Progenitor cell of endocrine pancreas (in vitro differentiated cells): ENCODE measurements around the gene AMH. TPM values are rescaled to one million over a fixed set of nuclear protein-coding genes. Genes with fewer than 3 reads are reported as not detected.

Source experiments
- DNase-seq: peaks from one replicate; pipeline ENCODE4 v3.0.0; 2021; ENCODE audit warnings: low spot score; ENCODE audit not compliant: unreplicated experiment
- H3K27ac Mint-ChIP-seq: 2 replicates; pipeline ENCODE4 v1.8.0; 2021; ENCODE audit warnings: mild to moderate bottlenecking, moderate library complexity, mixed read lengths
- H3K27me3 Mint-ChIP-seq: 2 replicates; pipeline ENCODE4 v1.8.0; 2021; ENCODE audit warnings: mixed read lengths
- H3K36me3 Mint-ChIP-seq: 2 replicates; pipeline ENCODE4 v1.8.0; 2022; ENCODE audit warnings: mixed read lengths; ENCODE audit not compliant: insufficient read depth
- H3K4me1 Mint-ChIP-seq: 2 replicates; pipeline ENCODE4 v1.8.0; 2021; ENCODE audit warnings: low read depth, mixed read lengths
- H3K4me3 Mint-ChIP-seq: 2 replicates; pipeline ENCODE4 v1.8.0; 2021; ENCODE audit warnings: low read depth, mild to moderate bottlenecking, moderate library complexity, mixed read lengths
- H3K9me3 Mint-ChIP-seq: 2 replicates; pipeline ENCODE4 v1.8.0; 2021; ENCODE audit warnings: low read depth, mixed read lengths
- CTCF ChIP-seq: fragments of 200-600 bp; sonication (generic); IDR thresholded peaks from one replicate; pipeline ENCODE4 v1.5.0; 2021; ENCODE audit warnings: antibody characterized with exemption, mild to moderate bottlenecking; ENCODE audit not compliant: unreplicated experiment
- total RNA-seq: library from RNA; stranded (reverse); gene quantifications from 2 replicates; pipeline ENCODE4 v1.2.1, GENCODE V29; 2021

AMH gene
- total RNA-seq, 1 donor from 2014 or later = 58.4 TPM

- no peak overlapping the region for H3K4me3 Mint-ChIP-seq
- no peak overlapping the region for H3K27ac Mint-ChIP-seq
- DNase-seq = no peak
- no peak for TF ChIP-seq CTCF
- no peaks in the 10 kb centered on the region for H3K27me3 Mint-ChIP-seq
- no peaks in the 10 kb centered on the region for H3K4me1 Mint-ChIP-seq
- H3K9me3 Mint-ChIP-seq = no peaks in the 10 kb centered on the region
- H3K36me3 Mint-ChIP-seq = peaks cover 5% of the 10 kb centered on the region
These were observed 25.7 kb upstream of the AMH start for GRCh38 chr19:2223391-2223790.

- Mint-ChIP-seq H3K4me1 (no peaks in the 10 kb centered on the region), H3K27ac (peak overlapping the region; percentile 49), H3K36me3 (peaks cover 5% of the 10 kb centered on the region), H3K9me3 (no peaks in the 10 kb centered on the region), H3K27me3 (no peaks in the 10 kb centered on the region), H3K4me3 (no peak overlapping the region)
- no peak for DNase-seq
- TF ChIP-seq CTCF = no peak
These were observed 25.2 kb upstream of the AMH start for GRCh38 chr19:2223959-2224358.

GRCh38 chr19:2224754-2225349 is 24.3 kb upstream of the AMH start:
- H3K27me3 Mint-ChIP-seq = no peaks in the 10 kb centered on the region
- H3K4me3 Mint-ChIP-seq = no peak overlapping the region
- no peaks in the 10 kb centered on the region for H3K4me1 Mint-ChIP-seq
- no peak for TF ChIP-seq CTCF
- no peak overlapping the region for H3K27ac Mint-ChIP-seq
- no peak for DNase-seq
- no peaks in the 10 kb centered on the region for H3K9me3 Mint-ChIP-seq
- peaks cover 5% of the 10 kb centered on the region for H3K36me3 Mint-ChIP-seq

- H3K27me3 Mint-ChIP-seq = no peaks in the 10 kb centered on the region
- no peak overlapping the region for H3K4me3 Mint-ChIP-seq
- H3K9me3 Mint-ChIP-seq = no peaks in the 10 kb centered on the region
- H3K27ac Mint-ChIP-seq = no peak overlapping the region
- peaks cover 6% of the 10 kb centered on the region for H3K36me3 Mint-ChIP-seq
- no peaks in the 10 kb centered on the region for H3K4me1 Mint-ChIP-seq
- no peak for DNase-seq
- TF ChIP-seq CTCF = no peak
These were observed 23.6 kb upstream of the AMH start for GRCh38 chr19:2225415-2226050.

GRCh38 chr19:2226051-2226839 is 22.9 kb upstream of the AMH start:
- no peak overlapping the region for H3K4me3 Mint-ChIP-seq
- DNase-seq = no peak
- H3K36me3 Mint-ChIP-seq = peaks cover 6% of the 10 kb centered on the region
- H3K9me3 Mint-ChIP-seq = no peaks in the 10 kb centered on the region
- H3K4me1 Mint-ChIP-seq = no peaks in the 10 kb centered on the region
- TF ChIP-seq CTCF = no peak
- H3K27me3 Mint-ChIP-seq = no peaks in the 10 kb centered on the region
- no peak overlapping the region for H3K27ac Mint-ChIP-seq
